DOHH2 (cell line): ENCODE results near the gene ECSCR.

Experiments used
- CTCF ChIP-seq: fragments of 200-600 bp; sonication (generic); IDR thresholded peaks from one replicate; pipeline ENCODE4 v1.5.1; 2014; ENCODE audit warnings: antibody characterized with exemption, mild to moderate bottlenecking, low read depth, low read length; ENCODE audit not compliant: poor library complexity, severe bottlenecking
- EZH2phosphoT487 ChIP-seq: fragments of 200-600 bp; sonication (generic); IDR thresholded peaks from 2 replicates; pipeline ENCODE4 v1.6.1; 2017; ENCODE audit warnings: borderline replicate concordance, mild to moderate bottlenecking, antibody characterized with exemption, low read length, moderate library complexity, mixed read lengths

GRCh38 chr5:139415869-139416268 lies 46.7 kb downstream of the ECSCR start:
- TF ChIP-seq CTCF (no peak), EZH2phosphoT487 (no peak)
